HT-29 (cell line): ENCODE measurements around the gene CELF5. TPM values are rescaled to one million over a fixed set of nuclear protein-coding genes. Genes with fewer than 3 reads are reported as not detected.

Experiments
- DNase-seq: peaks from one replicate; pipeline ENCODE4 v3.0.0-alpha.2; 2015; ENCODE audit warnings: low spot score
- total RNA-seq: library from RNA; depleted of rRNA; stranded (reverse); fragments of >200 nt; shearing (Covaris generic); gene quantifications from 2 replicates; pipeline ENCODE4 v1.2.3, GENCODE V29; 2014

CELF5 gene
- total RNA-seq, 1 experiment from 2014 or later = 0.53 TPM

- no peak for DNase-seq
These were observed 14.9 kb downstream of the CELF5 start for GRCh38 chr19:3239367-3239766.

DNA sequence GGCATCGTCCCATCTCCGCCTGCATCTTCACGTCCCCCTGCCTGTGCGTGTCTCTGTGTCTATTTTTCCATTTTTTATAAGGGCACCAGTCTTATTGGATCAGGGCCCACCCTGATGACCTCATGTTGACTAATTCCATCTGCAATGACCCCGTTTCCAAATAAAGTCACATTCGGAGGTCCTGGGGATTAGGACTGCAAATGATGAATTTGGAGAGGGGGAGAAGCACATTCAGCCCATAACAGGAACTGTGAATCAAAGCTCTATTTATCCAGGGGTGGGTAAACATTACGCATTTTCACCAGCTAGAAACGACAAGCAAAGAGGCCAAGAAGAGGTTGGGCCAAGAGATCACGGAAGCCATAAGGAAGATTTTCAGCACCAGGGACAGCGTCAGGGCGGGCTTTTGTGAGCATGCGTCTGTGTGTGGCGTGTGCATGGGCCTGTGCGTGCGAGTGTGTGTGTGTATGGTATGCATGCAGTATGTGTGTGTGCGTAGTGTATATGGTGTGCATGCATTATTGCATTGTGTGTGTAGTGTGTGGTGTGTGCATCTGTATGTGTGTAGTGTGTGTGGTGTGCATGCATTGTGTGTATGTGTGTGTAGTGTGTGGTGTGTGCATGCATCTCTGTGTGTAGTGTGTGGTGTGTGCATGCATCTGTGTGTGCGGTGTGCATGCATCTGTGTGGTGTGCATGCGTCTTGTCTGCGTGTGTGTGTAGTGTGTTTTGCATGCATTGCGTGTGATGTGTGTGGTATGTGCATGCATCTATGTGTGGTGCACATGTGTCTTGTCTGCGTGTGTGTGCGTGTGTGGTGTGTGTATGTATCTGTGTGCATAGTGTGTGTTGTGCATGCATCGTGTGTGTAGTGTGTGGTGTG is 19.6 kb downstream of the CELF5 start:
- DNase-seq = peak; percentile 70

- no peak for DNase-seq
These were observed 20.6 kb downstream of the CELF5 start for GRCh38 chr19:3245050-3245449.

- no peak for DNase-seq
These were observed 24.4 kb downstream of the CELF5 start for GRCh38 chr19:3248728-3249326.

DNA sequence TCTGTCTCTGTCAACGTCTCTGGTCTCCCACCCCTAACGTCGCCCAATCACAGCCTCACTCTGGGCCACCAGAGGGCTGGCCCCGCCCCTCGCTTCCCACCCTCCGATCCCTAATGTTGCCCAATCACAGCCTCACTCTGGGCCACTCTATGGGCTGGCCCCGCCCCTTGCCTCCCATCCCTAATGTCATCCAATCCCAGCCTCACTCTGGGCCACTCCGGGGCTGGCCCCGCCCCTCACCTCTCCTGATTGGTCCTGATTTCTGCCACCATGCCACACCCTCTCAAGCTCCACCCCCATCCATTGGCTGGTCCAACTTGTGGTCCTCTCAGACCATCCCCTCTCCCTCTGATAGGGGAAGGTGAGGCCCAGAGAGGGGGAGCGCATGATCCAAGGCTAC is 24.9 kb downstream of the CELF5 start:
- no peak for DNase-seq

DNA sequence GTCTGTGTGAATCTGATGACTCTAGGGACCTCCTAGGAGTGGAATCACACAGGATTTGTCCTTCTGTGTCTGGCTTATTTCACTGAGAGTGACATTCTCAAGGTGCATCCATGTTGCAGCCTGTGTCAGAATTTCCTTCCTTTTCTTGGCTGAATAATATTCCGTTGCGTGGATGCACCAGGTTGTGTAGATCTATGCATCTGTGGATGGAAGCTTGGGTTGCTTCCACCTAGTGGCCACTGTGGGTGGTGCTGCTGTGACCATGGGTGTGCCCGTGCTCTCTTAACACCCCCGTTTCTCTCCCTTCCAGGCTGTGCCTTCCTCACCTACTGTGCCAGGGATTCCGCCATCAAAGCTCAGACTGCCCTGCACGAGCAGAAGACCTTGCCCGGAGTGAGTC is 26.2 kb downstream of the CELF5 start:
- DNase-seq = peak; percentile 29

DNA sequence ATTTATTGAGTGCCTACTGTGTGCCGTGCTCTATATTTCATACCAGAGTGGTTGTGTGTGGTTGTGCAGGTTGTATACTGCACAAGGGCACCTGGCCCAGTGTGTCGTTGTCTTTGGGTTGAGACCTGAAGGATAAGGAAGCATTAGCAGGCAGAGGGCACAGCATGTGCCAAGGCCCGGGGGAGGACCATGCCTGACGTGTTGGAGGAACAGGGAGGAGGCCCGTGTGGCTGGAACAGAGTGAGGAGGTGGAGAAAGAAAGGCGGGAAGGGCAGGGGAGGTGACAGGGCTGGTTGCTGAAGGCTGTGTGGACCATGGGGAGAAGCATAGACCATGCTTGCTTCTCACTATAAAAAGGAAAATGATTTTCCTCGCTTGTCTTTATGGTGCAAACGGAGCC is 26.8 kb downstream of the CELF5 start:
- DNase-seq = no peak

DNA sequence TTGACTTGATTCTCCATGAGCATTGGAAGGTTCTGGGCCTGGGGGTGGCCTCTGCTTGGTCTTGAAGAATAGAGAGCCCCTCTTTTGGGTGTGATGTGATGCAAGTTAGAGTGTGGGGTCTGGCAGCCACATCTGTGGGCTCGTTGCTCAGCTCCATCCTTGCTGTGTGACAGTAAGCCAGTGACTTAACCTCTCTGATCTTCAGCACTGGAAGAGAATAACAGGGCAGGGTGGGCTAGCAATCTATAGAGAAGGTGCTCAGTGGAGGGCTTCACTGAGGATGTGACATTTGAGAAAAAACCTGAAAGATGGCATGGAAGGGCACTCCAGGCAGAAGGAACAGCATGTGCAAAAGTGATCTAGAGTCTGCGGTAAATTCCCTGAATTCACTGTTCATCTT is 28.2 kb downstream of the CELF5 start:
- no peak for DNase-seq

DNA sequence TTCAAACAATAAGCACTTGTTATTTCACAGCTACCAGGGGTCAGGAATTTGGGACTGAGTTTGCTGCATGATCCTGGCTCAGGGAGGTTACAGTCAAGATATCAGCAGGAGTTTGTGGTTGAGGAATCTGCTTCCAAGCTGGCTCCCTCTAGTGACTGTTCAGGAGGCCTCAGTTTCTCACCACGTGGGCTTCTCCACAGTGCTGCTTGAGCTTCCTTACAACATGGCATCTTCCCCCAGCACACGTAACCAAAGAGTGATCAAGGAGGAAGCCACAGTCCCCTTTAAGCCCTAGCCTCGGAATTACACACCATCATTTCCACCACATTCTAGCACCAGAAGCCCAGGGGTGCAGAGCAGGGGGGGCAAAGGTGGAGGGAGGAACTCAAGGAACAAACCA is 28.8 kb downstream of the CELF5 start:
- no peak for DNase-seq

- DNase-seq = no peak
These were observed 30.1 kb downstream of the CELF5 start for GRCh38 chr19:3254520-3254919.

GRCh38 chr19:3257071-3257470 is 32.6 kb downstream of the CELF5 start:
- no peak for DNase-seq

DNA sequence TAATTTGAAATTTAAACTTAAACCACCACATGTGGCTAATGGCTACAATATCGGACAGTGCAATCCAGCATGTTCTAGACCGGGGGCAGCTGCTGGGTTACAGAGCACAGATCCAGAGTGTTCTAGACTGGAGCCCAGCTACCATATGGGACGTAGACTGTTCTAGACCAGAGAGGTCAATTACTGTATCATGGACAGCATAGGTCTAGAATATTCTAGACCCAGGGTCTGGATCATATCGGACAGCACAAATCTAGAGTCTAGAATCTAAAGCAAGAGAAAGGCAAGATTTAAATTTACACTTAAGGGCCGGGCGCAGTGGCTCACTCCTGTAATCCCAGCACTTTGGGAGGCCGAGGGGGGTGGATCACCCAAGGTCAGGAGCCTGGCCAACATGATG is 37.9 kb downstream of the CELF5 start:
- DNase-seq = no peak

DNA sequence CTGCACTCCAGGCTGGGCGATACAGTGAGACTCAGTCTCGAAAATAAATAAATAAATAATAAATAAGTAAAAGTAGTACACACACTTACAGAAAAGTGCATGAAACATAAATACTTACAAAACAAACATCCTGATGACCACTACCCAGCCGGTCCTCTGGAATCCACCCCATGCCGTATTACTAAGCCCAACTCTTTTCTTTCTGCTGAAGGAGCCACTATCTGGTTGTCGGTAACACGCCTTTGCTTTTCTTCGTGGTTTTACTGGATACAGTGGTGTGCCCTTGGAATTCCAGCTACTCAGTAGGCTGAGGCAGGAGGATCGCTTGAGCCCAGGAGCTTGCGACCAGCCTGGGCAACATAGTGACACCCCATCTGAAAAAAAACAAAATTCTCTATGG is 39.4 kb downstream of the CELF5 start:
- DNase-seq = no peak

DNA sequence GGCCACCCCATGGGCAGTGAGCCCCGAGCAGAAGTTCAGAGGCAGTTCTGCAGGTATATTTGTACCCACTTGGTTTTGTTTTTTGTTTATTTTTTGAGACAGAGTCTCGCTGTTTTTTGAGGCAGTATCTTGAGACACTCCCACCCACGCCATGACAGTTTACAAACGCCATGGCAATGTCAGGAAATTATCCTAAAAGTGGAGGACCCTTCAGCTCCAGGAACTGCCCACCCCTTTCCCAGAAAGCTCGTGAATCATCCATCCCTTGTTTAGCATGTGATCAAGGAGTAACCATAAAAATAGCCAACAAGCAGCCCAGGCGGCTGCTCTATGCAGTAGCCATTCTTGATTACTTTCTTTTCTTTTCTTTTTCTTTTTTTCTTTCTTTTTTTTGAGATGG is 41.0 kb downstream of the CELF5 start:
- no peak for DNase-seq

DNA sequence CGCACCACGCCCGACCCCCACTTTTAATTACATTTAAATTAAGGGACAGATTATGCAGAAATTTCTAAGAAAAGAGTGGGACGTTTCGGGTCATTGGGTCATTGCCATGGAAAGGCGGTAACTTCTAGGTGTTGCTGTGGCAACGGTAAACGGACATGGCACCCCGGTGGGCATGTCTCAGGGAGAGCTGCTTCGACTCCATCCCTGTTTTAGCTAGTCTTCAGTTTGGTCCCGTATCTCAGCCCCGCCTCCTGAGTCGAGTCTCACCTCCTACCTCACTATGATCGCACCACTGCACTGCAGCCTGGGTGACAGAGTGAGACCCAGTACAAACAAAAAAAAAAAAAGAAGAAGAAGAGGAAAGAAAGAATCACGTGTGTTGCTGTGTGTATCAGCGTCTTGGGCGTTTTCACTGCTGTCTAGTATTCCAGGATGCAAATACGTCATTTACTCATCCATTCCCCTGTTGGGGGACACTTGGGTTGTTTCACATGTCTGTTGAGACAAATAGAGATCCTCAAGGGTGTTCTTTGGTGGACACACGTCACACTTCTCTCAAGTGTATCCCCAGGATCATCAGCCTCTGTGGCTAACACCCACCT is 41.7 kb downstream of the CELF5 start:
- no peak for DNase-seq

DNA sequence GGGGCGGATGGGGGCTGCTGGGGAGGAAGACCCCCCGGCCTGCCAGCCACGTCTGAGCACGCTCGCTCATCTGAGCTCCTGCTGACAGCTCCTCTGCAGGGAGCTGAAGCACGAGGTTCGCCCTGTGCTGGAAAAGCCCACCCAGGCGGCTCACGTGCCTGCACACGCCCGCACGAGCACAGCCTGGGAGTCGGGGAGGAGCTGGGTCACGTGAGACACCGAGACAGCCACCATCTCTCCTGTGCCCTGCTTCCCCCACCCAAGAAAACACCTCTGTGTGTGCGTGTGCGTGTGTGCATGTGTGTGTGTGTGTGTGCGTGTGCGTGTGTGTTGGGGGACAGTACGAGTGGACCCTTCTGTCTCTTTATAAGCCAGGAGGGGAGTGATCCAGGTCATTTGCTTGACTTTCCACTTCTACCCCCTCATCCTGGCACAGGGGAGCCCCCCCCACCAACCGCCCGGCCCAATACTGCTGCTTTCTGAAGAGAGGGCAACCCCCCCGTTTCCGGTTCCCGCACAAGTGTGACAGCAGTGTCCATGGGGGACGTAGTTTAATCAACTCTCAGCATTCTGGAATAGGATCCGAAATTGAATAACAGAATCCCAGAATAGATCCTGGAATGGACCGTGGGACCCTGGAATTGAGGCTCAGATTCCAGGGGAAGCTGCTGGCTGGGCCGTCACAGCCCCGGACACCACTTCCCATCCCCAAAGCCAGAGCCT is 42.5 kb downstream of the CELF5 start:
- DNase-seq = no peak

- no peak for DNase-seq
These were observed 43.9 kb downstream of the CELF5 start for GRCh38 chr19:3268326-3268725.

- no peak for DNase-seq
These were observed 44.3 kb downstream of the CELF5 start for GRCh38 chr19:3268763-3269162.

GRCh38 chr19:3269916-3270671 is 45.6 kb downstream of the CELF5 start:
- DNase-seq = no peak

DNA sequence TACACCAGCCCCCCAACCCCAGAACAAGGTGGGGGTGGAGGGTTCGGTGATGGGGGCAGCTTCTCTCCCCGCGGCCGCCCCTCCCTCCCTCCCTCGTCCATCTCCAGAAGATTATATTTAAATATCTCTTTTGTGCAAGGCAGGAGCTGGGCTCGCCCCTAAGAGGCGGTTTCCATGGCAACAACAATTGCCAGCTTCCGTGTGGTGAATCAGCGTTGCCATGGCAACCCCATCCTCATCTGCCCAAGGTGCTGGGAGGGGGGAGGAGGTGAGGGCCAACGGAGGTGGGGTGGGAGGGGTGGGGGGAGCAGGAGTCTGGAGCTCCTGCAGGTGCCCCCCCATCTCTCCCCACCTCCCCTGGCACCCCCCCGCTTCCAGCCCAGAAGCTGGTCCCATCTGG is 46.4 kb downstream of the CELF5 start:
- DNase-seq = peak; percentile 18

DNA sequence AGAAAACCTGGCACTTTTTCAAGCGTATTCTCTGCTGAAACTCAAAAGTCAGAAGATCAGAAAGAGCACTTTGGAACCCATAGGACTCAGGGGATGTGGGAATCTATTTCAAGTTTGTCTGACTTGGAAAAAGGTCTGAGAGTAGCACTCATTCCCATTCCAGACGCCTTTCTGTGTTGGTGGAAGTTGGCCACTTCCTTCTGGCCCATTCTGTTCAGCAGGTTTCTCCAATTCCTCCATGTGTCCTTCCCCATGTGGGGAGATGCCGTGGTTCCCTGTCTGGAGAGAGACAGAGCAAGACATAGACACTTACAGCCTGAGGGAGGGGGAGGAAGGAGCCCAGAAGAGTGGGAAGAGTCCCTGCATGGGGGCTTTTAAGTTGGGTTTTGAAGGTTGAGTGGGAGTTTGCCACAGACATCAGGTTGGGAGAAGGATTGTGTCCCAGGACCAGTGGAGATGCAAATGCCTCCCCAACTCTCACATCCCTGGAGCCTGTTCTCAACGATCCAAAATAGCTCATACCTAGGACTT is 48.0 kb downstream of the CELF5 start:
- no peak for DNase-seq
